Activated naive CD8-positive, alpha-beta T cell (primary cell): ENCODE data around the gene SLC2A4.

ENCODE experiments used
- H3K27ac Mint-ChIP-seq: one replicate; pipeline ENCODE4 v1.8.0; 2021; ENCODE audit warnings: mixed read lengths
- H3K27me3 Mint-ChIP-seq: one replicate; pipeline ENCODE4 v1.8.0; 2021; ENCODE audit warnings: mixed read lengths
- H3K36me3 Mint-ChIP-seq: one replicate; pipeline ENCODE4 v1.8.0; 2021; ENCODE audit warnings: mixed read lengths
- H3K4me1 Mint-ChIP-seq: one replicate; pipeline ENCODE4 v1.8.0; 2021; ENCODE audit warnings: low read depth, mixed read lengths
- H3K4me3 Mint-ChIP-seq: one replicate; pipeline ENCODE4 v1.8.0; 2021; ENCODE audit warnings: mild to moderate bottlenecking, mixed read lengths
- H3K9me3 Mint-ChIP-seq: one replicate; pipeline ENCODE4 v1.8.0; 2021; ENCODE audit warnings: low read depth, mixed read lengths

Gene SLC2A4

DNA sequence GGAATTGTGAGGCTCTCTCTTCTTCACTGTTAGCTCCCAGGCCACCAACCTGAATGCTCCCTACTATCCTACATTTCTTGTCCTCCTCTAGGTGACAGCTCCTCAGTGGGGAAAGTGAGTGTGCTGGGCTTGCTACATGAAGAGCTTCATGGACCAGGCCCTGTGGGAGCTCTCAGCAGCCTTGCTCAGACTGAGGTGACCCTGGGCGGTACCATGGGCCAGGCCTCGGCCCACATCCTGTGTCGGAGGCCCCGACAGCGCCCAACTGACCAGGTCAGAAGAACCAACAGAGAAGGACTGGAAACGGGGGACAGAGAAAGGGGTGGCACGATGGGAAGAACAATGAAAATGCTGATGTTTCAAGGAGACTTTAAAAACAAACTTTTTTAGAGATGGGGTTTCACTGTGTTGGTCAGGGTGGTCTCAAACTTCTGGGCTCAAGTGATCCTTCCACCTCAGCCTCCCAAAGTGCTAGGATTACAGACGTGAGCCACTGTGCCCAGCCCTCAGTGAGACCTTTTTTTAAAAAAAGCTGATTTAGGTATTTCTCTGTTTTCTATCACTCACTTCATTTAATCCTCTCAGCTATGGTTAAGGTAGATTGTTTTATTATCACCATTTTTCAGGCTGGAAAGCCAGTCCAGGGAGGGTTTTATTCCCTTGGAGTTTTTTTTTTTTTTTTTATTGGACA is 24.6 kb upstream of the SLC2A4 start:
- Mint-ChIP-seq H3K27me3 (no peaks in the 10 kb centered on the region), H3K27ac (peak overlapping the region; percentile 79), H3K4me3 (no peak overlapping the region), H3K9me3 (no peaks in the 10 kb centered on the region), H3K36me3 (peaks cover 9% of the 10 kb centered on the region), H3K4me1 (peaks cover 32% of the 10 kb centered on the region)

- Mint-ChIP-seq H3K9me3 (no peaks in the 10 kb centered on the region), H3K27me3 (no peaks in the 10 kb centered on the region), H3K27ac (peak overlapping the region; percentile 34), H3K36me3 (peaks cover 2% of the 10 kb centered on the region), H3K4me3 (no peak overlapping the region), H3K4me1 (peaks cover 33% of the 10 kb centered on the region)
Measured at GRCh38 chr17:7258731-7259554, 22.6 kb upstream of the SLC2A4 start.

- Mint-ChIP-seq H3K27ac (no peak overlapping the region), H3K27me3 (no peaks in the 10 kb centered on the region), H3K9me3 (no peaks in the 10 kb centered on the region), H3K4me1 (peaks cover 32% of the 10 kb centered on the region), H3K4me3 (no peak overlapping the region), H3K36me3 (peaks cover 2% of the 10 kb centered on the region)
Measured at GRCh38 chr17:7259555-7259889, 22.0 kb upstream of the SLC2A4 start.

DNA sequence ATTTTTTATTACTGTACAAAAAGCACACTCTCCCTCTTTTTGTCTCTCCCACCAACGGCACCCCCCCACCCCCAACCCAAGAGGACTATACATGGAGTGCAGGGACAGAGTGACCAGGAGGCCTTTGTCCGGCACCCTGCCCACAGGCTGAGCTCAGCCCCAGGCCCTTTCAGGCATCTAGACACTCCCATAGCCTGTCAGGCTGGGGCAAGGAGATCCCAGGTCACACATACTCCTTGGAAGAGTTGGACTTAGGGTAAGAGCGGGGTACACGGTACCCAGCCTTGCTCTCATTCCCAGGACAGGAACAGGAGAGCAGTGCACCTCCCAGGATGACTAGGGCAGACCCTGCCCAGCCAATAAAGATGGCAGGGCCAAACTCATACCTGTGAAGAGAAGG is 21.4 kb upstream of the SLC2A4 start:
- Mint-ChIP-seq H3K9me3 (no peaks in the 10 kb centered on the region), H3K4me3 (peak overlapping the region; percentile 68), H3K36me3 (peaks cover 2% of the 10 kb centered on the region), H3K4me1 (peaks cover 32% of the 10 kb centered on the region), H3K27ac (no peak overlapping the region), H3K27me3 (no peaks in the 10 kb centered on the region)

- Mint-ChIP-seq H3K27ac (no peak overlapping the region), H3K27me3 (no peaks in the 10 kb centered on the region), H3K36me3 (peaks cover 2% of the 10 kb centered on the region), H3K4me3 (peak overlapping the region; percentile 68), H3K9me3 (no peaks in the 10 kb centered on the region), H3K4me1 (peaks cover 32% of the 10 kb centered on the region)
Measured at GRCh38 chr17:7260651-7261378, 20.7 kb upstream of the SLC2A4 start.

DNA sequence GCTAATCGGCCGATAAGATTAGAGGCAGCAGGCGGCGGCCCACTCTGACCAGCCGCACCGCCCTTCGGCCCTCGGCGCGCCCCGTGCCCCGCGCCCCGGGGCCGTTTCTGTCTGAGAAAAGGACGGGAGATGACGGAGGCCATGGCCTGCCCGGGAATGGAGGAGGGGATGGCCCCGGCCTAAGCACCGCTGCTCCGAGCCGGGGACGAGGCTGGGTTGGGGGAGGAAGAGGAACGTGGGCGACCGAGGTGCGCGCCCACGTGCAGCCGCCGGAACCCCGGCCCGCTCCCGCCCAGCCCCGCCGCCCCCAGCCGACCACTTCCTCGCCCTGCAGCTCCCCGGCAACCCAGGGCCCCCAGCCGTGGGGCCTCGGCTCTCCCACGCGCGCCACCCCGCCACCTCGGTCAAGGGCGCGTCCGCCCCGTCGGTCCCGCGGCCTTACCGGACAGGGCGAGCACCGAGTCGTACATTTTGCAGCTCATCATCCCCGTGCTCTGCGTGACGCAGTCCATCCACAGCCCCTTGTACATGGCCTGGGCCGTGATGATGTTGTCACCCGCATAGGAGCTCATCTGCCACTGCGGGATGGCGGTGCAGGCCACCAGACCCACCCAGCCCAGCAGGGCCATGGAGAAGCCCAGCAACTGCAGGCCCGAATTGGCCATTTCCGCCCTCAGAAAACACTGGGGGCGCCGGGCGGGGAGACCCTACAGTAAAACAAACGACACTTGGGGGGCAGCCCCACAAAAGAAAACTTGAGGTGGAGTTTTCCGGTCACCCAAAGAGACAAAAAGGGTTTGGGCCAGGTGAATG is 19.9 kb upstream of the SLC2A4 start:
- Mint-ChIP-seq H3K4me3 (peak overlapping the region; percentile 74), H3K36me3 (peaks cover 2% of the 10 kb centered on the region), H3K27ac (peak overlapping the region; percentile 81), H3K4me1 (peaks cover 32% of the 10 kb centered on the region), H3K9me3 (no peaks in the 10 kb centered on the region), H3K27me3 (no peaks in the 10 kb centered on the region)

- H3K9me3 Mint-ChIP-seq, result no peaks in the 10 kb centered on the region
- peak within 1 kb of the TSS; percentile 81 for H3K27ac Mint-ChIP-seq
- no peaks in the 10 kb centered on the region for H3K36me3 Mint-ChIP-seq
- peak within 1 kb of the TSS; percentile 78 for H3K4me3 Mint-ChIP-seq
- no peaks in the 10 kb centered on the region for H3K27me3 Mint-ChIP-seq
- peaks cover 32% of the 10 kb centered on the region for H3K4me1 Mint-ChIP-seq
Measured at GRCh38 chr17:7262192-7262934, 19.2 kb upstream of the SLC2A4 start, which contains the start of gene CLDN7. TSS of gene CLDN7 (minus strand) at chr17:7262478. CDS start at chr17:7262043, 435 bp downstream.

DNA sequence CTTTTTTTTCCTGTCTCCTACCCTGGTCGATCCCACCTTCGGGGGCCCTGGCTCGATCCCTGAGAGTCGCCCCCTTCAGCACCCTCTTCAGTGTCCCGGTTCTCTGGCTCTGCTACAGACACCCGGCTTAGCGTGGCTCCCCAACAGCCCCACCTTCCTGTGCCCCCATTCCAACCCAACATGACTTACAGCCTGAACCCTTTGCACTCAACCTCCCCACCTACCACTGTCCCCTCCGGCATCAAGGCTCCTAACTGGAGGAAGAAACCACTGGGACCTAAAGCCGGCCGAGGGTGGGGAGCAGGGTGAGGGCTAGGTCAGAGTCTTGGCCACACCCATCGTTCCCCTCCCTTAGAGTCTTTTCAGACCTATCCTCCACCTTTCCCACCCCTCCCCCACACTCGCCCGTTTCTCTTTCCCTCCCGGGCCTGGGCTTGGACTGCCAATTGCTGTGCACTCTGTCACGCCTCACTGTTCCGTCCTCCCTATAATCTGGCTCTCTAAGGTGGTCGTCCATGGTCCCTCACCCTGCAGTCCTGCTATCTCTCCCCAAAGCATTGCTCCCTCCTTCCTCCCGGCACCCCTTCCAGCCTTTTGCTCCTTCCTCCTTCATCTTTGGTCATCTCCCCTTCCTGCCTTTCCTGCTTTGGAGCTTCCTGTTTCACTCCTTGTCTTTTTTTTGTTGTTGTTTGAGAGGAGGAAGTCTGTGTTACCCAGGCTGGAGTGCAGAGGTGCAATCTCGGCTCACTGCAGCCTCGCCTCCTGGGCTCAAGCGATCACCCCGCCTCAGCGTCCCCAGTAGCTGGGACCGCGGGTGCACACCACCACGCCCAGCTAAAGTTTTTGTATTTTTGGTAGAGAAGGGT is 18.4 kb upstream of the SLC2A4 start:
- H3K4me1 Mint-ChIP-seq, result peaks cover 32% of the 10 kb centered on the region
- H3K27ac Mint-ChIP-seq, result peak overlapping the region; percentile 54
- H3K4me3 Mint-ChIP-seq, result peak overlapping the region; percentile 78
- no peaks in the 10 kb centered on the region for H3K9me3 Mint-ChIP-seq
- no peaks in the 10 kb centered on the region for H3K27me3 Mint-ChIP-seq
- H3K36me3 Mint-ChIP-seq, result no peaks in the 10 kb centered on the region

DNA sequence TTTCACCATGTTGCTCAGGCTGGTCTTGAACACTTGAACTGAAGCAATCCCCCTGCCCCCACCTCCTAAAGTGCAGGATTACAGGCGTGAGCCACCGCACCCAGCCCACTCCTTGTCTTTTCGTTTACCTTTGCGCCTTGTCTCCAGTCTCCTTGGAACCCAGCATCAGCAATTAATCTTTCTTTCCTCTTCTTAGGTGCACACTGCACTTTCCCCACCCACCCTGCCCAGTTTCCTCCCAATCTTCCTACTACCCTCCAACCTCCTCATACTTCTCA is 17.8 kb upstream of the SLC2A4 start:
- no peaks in the 10 kb centered on the region for H3K9me3 Mint-ChIP-seq
- H3K4me1 Mint-ChIP-seq, result peaks cover 32% of the 10 kb centered on the region
- H3K36me3 Mint-ChIP-seq, result no peaks in the 10 kb centered on the region
- H3K27ac Mint-ChIP-seq, result peak overlapping the region; percentile 41
- no peaks in the 10 kb centered on the region for H3K27me3 Mint-ChIP-seq
- H3K4me3 Mint-ChIP-seq, result peak overlapping the region; percentile 78

- H3K27ac Mint-ChIP-seq, result no peak overlapping the region
- no peaks in the 10 kb centered on the region for H3K27me3 Mint-ChIP-seq
- H3K9me3 Mint-ChIP-seq, result no peaks in the 10 kb centered on the region
- peaks cover 18% of the 10 kb centered on the region for H3K4me1 Mint-ChIP-seq
- H3K36me3 Mint-ChIP-seq, result no peaks in the 10 kb centered on the region
- no peak overlapping the region for H3K4me3 Mint-ChIP-seq
Measured at GRCh38 chr17:7266784-7267183, 14.7 kb upstream of the SLC2A4 start.

DNA sequence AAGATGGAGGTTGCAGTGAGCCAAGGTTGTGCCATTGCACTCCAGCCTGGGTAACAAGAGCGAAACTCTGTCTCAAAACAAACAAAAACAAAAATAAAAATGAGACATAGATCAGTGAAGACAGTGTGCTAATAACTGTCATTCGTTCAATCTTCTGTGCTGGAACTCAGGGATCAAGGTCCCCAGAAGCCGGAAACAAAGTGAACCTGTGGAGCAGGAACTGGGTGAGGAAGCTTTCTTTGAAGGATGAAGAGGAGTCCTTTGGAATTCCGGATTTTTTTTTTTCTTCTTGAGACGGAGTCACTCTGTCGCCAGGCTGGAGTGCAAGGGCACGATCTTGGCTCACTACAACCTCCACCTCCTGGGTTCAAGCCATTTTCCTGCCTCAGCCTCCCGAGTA is 2.1 kb upstream of the SLC2A4 start:
- no peak overlapping the region for H3K4me3 Mint-ChIP-seq
- peaks cover 10% of the 10 kb centered on the region for H3K4me1 Mint-ChIP-seq
- H3K27ac Mint-ChIP-seq, result no peak overlapping the region
- no peaks in the 10 kb centered on the region for H3K36me3 Mint-ChIP-seq
- peaks cover 7% of the 10 kb centered on the region for H3K27me3 Mint-ChIP-seq
- no peaks in the 10 kb centered on the region for H3K9me3 Mint-ChIP-seq

- Mint-ChIP-seq H3K9me3 (no peaks in the 10 kb centered on the region), H3K4me1 (peaks cover 10% of the 10 kb centered on the region), H3K27me3 (peaks cover 7% of the 10 kb centered on the region), H3K36me3 (no peaks in the 10 kb centered on the region), H3K4me3 (peak overlapping the region; percentile 81), H3K27ac (peak overlapping the region; percentile 80)
Measured at GRCh38 chr17:7280519-7281073, 922 bp upstream of the SLC2A4 start.
